Hepatocyte (in vitro differentiated cells): ENCODE measurements around the gene GPR55. TPM values are rescaled to one million over a fixed set of nuclear protein-coding genes. Genes with fewer than 3 reads are reported as not detected.

Experiments used
- DNase-seq: peaks from one replicate; pipeline ENCODE4 v3.0.0-alpha.2; 2016; ENCODE audit warnings: low spot score
- H2AFZ ChIP-seq: fragments of 200-600 bp; sonication (generic); 2 replicates; pipeline ENCODE4 v1.6.0; 2016; ENCODE audit warnings: antibody characterized with exemption, mild to moderate bottlenecking
- H3K27ac ChIP-seq: fragments of 200-600 bp; sonication (generic); 2 replicates; pipeline ENCODE4 v1.5.1; 2016; ENCODE audit warnings: mild to moderate bottlenecking
- H3K27me3 ChIP-seq: fragments of 200-600 bp; sonication (generic); 2 replicates; pipeline ENCODE4 v1.6.1; 2016
- H3K36me3 ChIP-seq: fragments of 200-600 bp; sonication (generic); replicated peaks from 2 replicates; pipeline ENCODE4 v1.5.1; 2016; ENCODE audit warnings: low read depth; ENCODE audit not compliant: insufficient read depth
- H3K4me1 ChIP-seq: fragments of 200-600 bp; sonication (generic); 2 replicates; pipeline ENCODE4 v1.5.1; 2016; ENCODE audit warnings: mild to moderate bottlenecking, moderate library complexity; ENCODE audit not compliant: insufficient read depth
- H3K4me2 ChIP-seq: fragments of 200-600 bp; sonication (generic); 2 replicates; pipeline ENCODE4 v1.6.0; 2016
- H3K4me3 ChIP-seq: fragments of 200-600 bp; sonication (generic); 2 replicates; pipeline ENCODE4 v1.5.1; 2016; ENCODE audit warnings: mild to moderate bottlenecking
- H3K79me2 ChIP-seq: fragments of 200-600 bp; sonication (generic); 2 replicates; pipeline ENCODE4 v1.6.0; 2017; ENCODE audit warnings: mild to moderate bottlenecking
- H3K9me2 ChIP-seq: fragments of 200-600 bp; sonication (generic); replicated peaks from 2 replicates; pipeline ENCODE4 v1.6.0; 2017; ENCODE audit warnings: mild to moderate bottlenecking; ENCODE audit not compliant: insufficient read depth
- H3K9me3 ChIP-seq: fragments of 200-600 bp; sonication (generic); 2 replicates; pipeline ENCODE4 v1.5.1; 2016; ENCODE audit warnings: low read depth, mild to moderate bottlenecking
- H4K20me1 ChIP-seq: fragments of 200-600 bp; sonication (generic); 2 replicates; pipeline ENCODE4 v1.6.0; 2016; ENCODE audit warnings: mild to moderate bottlenecking; ENCODE audit not compliant: insufficient read depth, poor library complexity, severe bottlenecking
- CTCF ChIP-seq: fragments of 200-600 bp; sonication (generic); IDR thresholded peaks from 2 replicates; pipeline ENCODE4 v1.5.1; 2016; ENCODE audit warnings: antibody characterized with exemption, mild to moderate bottlenecking; ENCODE audit not compliant: poor library complexity
- EZH2 ChIP-seq: fragments of 200-600 bp; sonication (generic); IDR thresholded peaks from 2 replicates; pipeline ENCODE4 v1.6.1; 2016; ENCODE audit warnings: antibody characterized with exemption, mild to moderate bottlenecking, borderline replicate concordance
- EZH2phosphoT487 ChIP-seq: fragments of 200-600 bp; sonication (generic); IDR thresholded peaks from one replicate; pipeline ENCODE4 v1.6.1; 2018; ENCODE audit warnings: antibody characterized with exemption, mild to moderate bottlenecking, low read depth, moderate library complexity; ENCODE audit not compliant: unreplicated experiment, severe bottlenecking
- WGBS: methylation state at CpG from one replicate; pipeline ENCODE4 v1.1.6; 2016; ENCODE audit warnings: low lambda C conversion rate; ENCODE audit errors: missing lambda C conversion rate; 5-methylcytosine and 5-hydroxymethylcytosine counted together
- polyA plus RNA-seq: library from polyadenylated mRNA; unstranded; fragments of >200 nt; fragmentation: Nextera tagmentation; extraction: Ambion mirVana; gene quantifications from 2 replicates; pipeline ENCODE4 v1.2.1, GENCODE V29; 2016
- total RNA-seq: library from RNA; depleted of rRNA; stranded (reverse); fragments of >200 nt; gene quantifications from 2 replicates; pipeline ENCODE4 v1.2.3, GENCODE V29; 2014

GPR55 gene
- total RNA-seq (0.83 and 1.6 TPM in 2 replicates), polyA plus RNA-seq (0.32 TPM in 1 of 2 replicates, not detected in the other)

- Histone ChIP-seq H3K9me2 (no peaks in the 10 kb centered on the region), H3K27ac (no peak within 1 kb of the TSS), H3K27me3 (no peaks in the 10 kb centered on the region), H3K4me1 (no peaks in the 10 kb centered on the region), H3K36me3 (no peaks in the 10 kb centered on the region), H4K20me1 (no peaks in the 10 kb centered on the region), H3K79me2 (no peaks in the 10 kb centered on the region), H2AFZ (no peak within 1 kb of the TSS), H3K4me3 (no peak within 1 kb of the TSS), H3K9me3 (no peaks in the 10 kb centered on the region), H3K4me2 (no peak within 1 kb of the TSS)
- 82% methylated on average over 26 of the region's 26 CpGs for WGBS
- no peak for DNase-seq
- no peak for TF ChIP-seq EZH2phosphoT487
- TF ChIP-seq CTCF, result no peak
- TF ChIP-seq EZH2, result no peak
Observed at GRCh38 chr2:230924470-230925341, at the start of gene GPR55. GPR55 (minus strand) TSS chr2:230925242; CDS start chr2:230910962, 14,280 bp downstream.

GRCh38 chr2:230974096-230974913 is 49.3 kb upstream of the GPR55 start:
- DNase-seq, result no peak
- Histone ChIP-seq H3K4me3 (no peak overlapping the region), H3K4me1 (no peaks in the 10 kb centered on the region), H3K9me3 (no peaks in the 10 kb centered on the region), H3K9me2 (no peaks in the 10 kb centered on the region), H3K4me2 (no peak overlapping the region), H3K27me3 (no peaks in the 10 kb centered on the region), H3K27ac (no peak overlapping the region), H3K79me2 (no peaks in the 10 kb centered on the region), H4K20me1 (no peaks in the 10 kb centered on the region), H3K36me3 (no peaks in the 10 kb centered on the region), H2AFZ (no peak overlapping the region)
- TF ChIP-seq EZH2phosphoT487, result no peak
- no peak for TF ChIP-seq CTCF
- TF ChIP-seq EZH2, result no peak
- WGBS, result 90% methylated on average over 17 of the region's 17 CpGs

GRCh38 chr2:230972046-230972445 is 47.0 kb upstream of the GPR55 start:
- no peak for DNase-seq
- no peak overlapping the region for H3K27ac ChIP-seq
- TF ChIP-seq EZH2 (no peak), CTCF (no peak), EZH2phosphoT487 (no peak)
- H3K36me3 ChIP-seq, result no peaks in the 10 kb centered on the region
- WGBS, result 84% methylated on average over 5 of the region's 5 CpGs
- H3K27me3 ChIP-seq, result no peaks in the 10 kb centered on the region
- no peaks in the 10 kb centered on the region for H3K4me1 ChIP-seq
- H3K79me2 ChIP-seq, result no peaks in the 10 kb centered on the region
- H3K9me3 ChIP-seq, result no peaks in the 10 kb centered on the region
- no peak overlapping the region for H3K4me3 ChIP-seq
- no peaks in the 10 kb centered on the region for H4K20me1 ChIP-seq
- no peak overlapping the region for H3K4me2 ChIP-seq
- H2AFZ ChIP-seq, result no peak overlapping the region
- H3K9me2 ChIP-seq, result no peaks in the 10 kb centered on the region
